GM19438 (cell line): ENCODE results near the gene CCNB2.
"Not testable (repeated sequence)": the region's sequence is repeated elsewhere in the genome, so short reads cannot be mapped to it uniquely, and the experiment has no call there.

Source experiments
- ATAC-seq: cut with Tn5 transposase; IDR thresholded peaks from one replicate; pipeline ENCODE4 v1.9.1; 2021; ENCODE audit warnings: low read depth; ENCODE audit not compliant: unreplicated experiment

Gene CCNB2

DNA sequence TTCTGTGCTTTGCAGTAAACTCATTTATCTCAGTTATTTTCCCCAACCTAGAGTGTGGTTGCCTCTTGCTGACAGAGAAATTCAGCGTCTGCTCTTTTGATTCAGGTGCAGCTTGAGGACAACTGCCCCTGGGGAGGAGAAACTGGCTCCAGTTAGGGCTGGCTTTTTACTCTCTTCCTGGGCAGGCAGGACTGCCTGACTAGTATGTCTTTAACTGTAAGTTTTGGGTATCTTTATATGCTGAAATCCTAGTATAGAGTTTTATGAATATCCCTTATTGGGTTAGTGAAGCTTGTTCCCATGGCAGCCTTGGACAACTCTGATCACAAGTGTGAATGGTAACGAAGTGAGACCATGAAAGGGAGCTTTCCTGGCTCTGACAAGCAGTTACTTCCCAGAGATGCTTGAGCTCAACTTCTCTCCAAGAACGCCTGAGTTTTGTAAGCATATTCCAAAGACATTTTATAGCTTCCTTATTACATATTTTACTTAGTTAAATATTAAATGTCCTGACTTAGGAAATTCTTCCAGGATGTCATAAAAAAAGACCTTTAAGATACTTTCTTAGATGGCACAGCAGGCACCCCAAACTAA lies 27.1 kb downstream of the CCNB2 start:
- ATAC-seq, result no peak

DNA sequence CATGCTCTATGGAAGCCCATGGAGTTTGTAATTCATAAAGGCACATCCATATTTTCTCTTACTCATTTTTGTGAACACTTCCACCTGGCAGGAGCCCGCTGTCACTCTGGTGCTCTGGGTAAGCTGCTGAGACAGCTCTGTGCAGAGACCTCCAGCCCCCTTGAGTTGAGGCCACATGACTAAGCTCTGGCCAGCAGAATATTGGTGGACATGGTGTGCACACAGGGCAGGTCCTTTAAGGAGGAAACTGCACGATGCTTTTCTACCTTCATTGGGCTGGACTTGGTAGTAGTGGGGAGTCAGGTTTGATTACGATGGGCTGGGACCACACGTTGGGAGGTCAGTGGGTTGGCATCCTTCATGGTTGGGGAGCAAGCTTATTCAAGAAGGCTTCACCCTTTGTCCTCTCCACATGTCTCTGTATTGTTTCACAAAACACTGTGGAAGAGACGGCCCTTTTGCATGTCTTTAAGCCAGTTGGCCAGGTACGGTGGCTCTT lies 29.0 kb downstream of the CCNB2 start:
- no peak for ATAC-seq

GRCh38 chr15:59137566-59137965 lies 32.6 kb downstream of the CCNB2 start:
- ATAC-seq, result no peak

GRCh38 chr15:59138243-59138642 lies 33.3 kb downstream of the CCNB2 start:
- ATAC-seq, result peak; percentile 76

GRCh38 chr15:59140422-59141226 lies 35.7 kb downstream of the CCNB2 start:
- no peak for ATAC-seq

GRCh38 chr15:59143281-59143680 lies 38.3 kb downstream of the CCNB2 start:
- ATAC-seq, result no peak

- ATAC-seq, result not testable (repeated sequence)
These were observed 39.6 kb downstream of the CCNB2 start for GRCh38 chr15:59144594-59144993.

- no peak for ATAC-seq
These were observed 42.7 kb downstream of the CCNB2 start for GRCh38 chr15:59147666-59148065.

- ATAC-seq, result no peak
These were observed 43.3 kb downstream of the CCNB2 start for GRCh38 chr15:59148153-59148833.

- no peak for ATAC-seq
These were observed 45.2 kb downstream of the CCNB2 start for GRCh38 chr15:59150185-59150584.

DNA sequence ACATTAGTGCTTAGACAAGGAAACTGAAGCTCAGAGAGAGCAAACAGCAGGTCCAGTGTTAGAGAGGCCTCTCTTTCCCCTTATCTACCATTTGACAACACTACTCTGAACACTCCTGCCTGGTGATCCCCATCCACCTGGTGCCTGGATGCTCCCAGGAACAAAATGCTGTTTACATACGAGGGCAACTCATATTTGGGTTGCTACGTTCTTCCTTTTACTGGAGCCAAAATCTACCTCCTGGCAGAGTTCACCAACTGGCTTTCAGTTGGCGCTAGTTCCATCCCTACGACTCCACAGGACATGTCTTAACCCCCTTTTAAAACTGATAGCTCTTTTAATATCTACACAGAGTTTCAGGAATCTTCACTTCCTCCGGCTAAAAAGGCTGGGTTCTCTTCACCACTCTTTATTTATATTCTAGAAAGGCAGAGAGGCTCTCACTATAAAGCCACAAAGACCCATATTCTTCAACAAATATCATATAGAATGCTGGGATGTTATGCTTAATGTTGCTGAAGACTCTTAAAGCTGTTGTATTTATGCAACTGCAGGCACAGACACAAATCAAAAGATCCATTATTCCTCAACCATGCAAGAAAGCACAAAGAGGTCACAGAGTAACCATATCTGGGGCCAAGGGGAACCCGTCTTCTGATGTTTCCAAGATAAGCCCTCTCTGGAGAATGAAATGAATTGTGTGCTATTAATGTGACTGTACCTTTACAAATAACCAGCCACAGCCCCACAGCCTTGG lies 47.9 kb downstream of the CCNB2 start:
- no peak for ATAC-seq

- ATAC-seq, result no peak
These were observed 48.5 kb downstream of the CCNB2 start for GRCh38 chr15:59153466-59153865.

DNA sequence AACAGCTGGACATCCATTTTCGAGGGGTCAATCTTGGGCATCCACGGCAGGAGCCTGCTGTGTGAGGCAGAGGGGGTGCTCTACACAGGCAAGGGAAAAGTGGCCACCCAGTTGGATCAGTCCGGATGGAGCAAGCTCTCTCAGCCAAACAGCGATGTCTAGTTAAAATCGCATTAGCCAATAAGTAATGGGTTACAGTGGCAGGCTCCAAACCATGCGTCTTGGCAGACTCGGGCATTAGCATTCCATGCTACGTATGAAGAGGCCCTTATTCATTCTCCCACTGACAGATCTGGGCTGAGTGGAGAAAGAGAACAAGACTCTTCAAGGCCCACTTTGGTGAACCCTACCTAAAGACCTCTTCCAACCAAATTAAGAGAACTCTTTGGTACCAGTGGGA lies 49.3 kb downstream of the CCNB2 start:
- ATAC-seq, result no peak

- ATAC-seq, result no peak
These were observed 50.5 kb downstream of the CCNB2 start for GRCh38 chr15:59155431-59155830.

DNA sequence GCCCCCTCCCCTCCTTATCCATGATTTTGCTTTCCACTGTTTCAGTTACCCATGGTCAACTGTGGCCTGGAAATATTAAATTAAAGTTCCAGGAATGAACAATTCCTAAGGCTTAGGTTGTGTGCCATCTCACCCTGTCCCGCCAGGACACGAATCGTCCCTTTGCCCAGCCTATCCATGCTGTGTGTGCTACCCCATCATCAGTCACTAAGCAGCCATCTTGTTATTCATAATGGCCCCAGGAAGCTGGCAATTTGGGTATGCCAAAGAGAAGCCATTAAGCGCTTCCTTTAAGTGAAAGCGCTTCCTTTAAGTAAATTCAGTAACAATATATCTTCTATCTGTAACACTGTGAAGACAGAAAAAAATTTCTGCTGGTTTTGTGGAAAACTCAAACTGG lies 52.5 kb downstream of the CCNB2 start:
- ATAC-seq, result no peak

- ATAC-seq, result no peak
These were observed 53.1 kb downstream of the CCNB2 start for GRCh38 chr15:59157840-59158700.

DNA sequence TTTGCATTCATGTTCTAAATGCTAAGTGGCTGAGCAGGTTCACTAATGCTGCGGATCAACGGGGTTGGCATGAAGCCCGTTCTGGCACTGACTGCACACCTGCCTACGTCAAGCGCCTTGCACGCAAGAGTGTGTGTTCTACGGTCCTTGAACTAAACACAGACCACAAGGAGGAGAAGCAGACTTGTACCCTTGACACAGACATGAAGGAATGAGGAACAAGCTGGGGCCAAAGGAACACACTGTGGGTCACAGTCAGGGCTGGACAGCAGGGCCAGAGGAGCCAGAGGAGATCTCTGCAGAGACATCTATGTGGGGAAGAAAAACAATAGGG lies 53.7 kb downstream of the CCNB2 start:
- no peak for ATAC-seq

GRCh38 chr15:59159210-59159609 lies 54.3 kb downstream of the CCNB2 start:
- ATAC-seq, result no peak

- no peak for ATAC-seq
These were observed 56.1 kb downstream of the CCNB2 start for GRCh38 chr15:59160880-59161593.
